OCI-LY3 (cell line): ENCODE measurements around the gene AUTS2.

Source experiments
- H2AFZ ChIP-seq: fragments of 200-600, 300-600 bp; shearing (Covaris generic); 2 replicates; pipeline ENCODE4 v1.6.0; 2014; ENCODE audit warnings: antibody characterized with exemption, low read depth, low read length
- H3K27ac ChIP-seq: fragments of 200-600, 300-600 bp; sonication (generic); 2 replicates; pipeline ENCODE4 v1.5.1; 2014; ENCODE audit warnings: mild to moderate bottlenecking, low read length, moderate library complexity, mixed read lengths
- H3K27me3 ChIP-seq: fragments of 200-600, 300-600 bp; sonication (generic); 2 replicates; pipeline ENCODE4 v1.6.1; 2014; ENCODE audit warnings: low read depth, low read length, mixed read lengths
- H3K36me3 ChIP-seq: fragments of 200-600, 300-600 bp; sonication (generic); replicated peaks from 2 replicates; pipeline ENCODE3; 2014; ENCODE audit warnings: low read depth, low read length, mixed read lengths
- H3K4me1 ChIP-seq: fragments of 300-600, 200-600 bp; sonication (generic); 2 replicates; pipeline ENCODE4 v1.6.1; 2014; ENCODE audit warnings: low read length, mixed read lengths
- H3K4me2 ChIP-seq: fragments of 200-600, 300-600 bp; sonication (generic); 2 replicates; pipeline ENCODE4 v1.6.1; 2014; ENCODE audit warnings: low read length, mixed read lengths
- H3K4me3 ChIP-seq: fragments of 300-600, 200-600 bp; sonication (generic); 2 replicates; pipeline ENCODE4 v1.5.1; 2014; ENCODE audit warnings: antibody characterized with exemption, mild to moderate bottlenecking, low read length, moderate library complexity
- H3K79me2 ChIP-seq: fragments of 300-600, 200-600 bp; shearing (Covaris generic); 2 replicates; pipeline ENCODE4 v1.6.1; 2014; ENCODE audit warnings: mild to moderate bottlenecking, low read length, mixed read lengths
- H3K9ac ChIP-seq: fragments of 300-600, 200-600 bp; shearing (Covaris generic); 2 replicates; pipeline ENCODE4 v1.6.0; 2014; ENCODE audit warnings: mild to moderate bottlenecking, low read length, moderate library complexity
- H3K9me3 ChIP-seq: fragments of 200-600, 300-600 bp; shearing (Covaris generic); 2 replicates; pipeline ENCODE4 v1.6.1; 2014; ENCODE audit warnings: low read length, mixed read lengths; ENCODE audit not compliant: insufficient read depth
- H4K20me1 ChIP-seq: fragments of 200-600, 300-600 bp; sonication (generic); 2 replicates; pipeline ENCODE4 v1.6.1; 2016; ENCODE audit warnings: low read length, mixed read lengths; ENCODE audit not compliant: insufficient read depth
- CTCF ChIP-seq: fragments of 200-600, 300-600 bp; sonication (generic); IDR thresholded peaks from 2 replicates; pipeline ENCODE4 v1.5.1; 2014; ENCODE audit warnings: antibody characterized with exemption, low read length, low read depth
- EZH2phosphoT487 ChIP-seq: fragments of 200-600 bp; shearing (Covaris generic); IDR thresholded peaks from 2 replicates; pipeline ENCODE4 v1.6.1; 2018; ENCODE audit warnings: antibody characterized with exemption, mixed run types, low read depth

Gene AUTS2

GRCh38 chr7:70285854-70286253 is 687.6 kb downstream of the AUTS2 start:
- no peaks in the 10 kb centered on the region for H3K27me3 ChIP-seq
- H3K4me2 ChIP-seq: no peak overlapping the region
- no peaks in the 10 kb centered on the region for H4K20me1 ChIP-seq
- no peak overlapping the region for H3K9ac ChIP-seq
- H3K4me3 ChIP-seq: no peak overlapping the region
- H3K4me1 ChIP-seq: no peaks in the 10 kb centered on the region
- TF ChIP-seq EZH2phosphoT487 (no peak), CTCF (no peak)
- H3K27ac ChIP-seq: no peak overlapping the region
- no peaks in the 10 kb centered on the region for H3K9me3 ChIP-seq
- no peaks in the 10 kb centered on the region for H3K79me2 ChIP-seq
- no peaks in the 10 kb centered on the region for H3K36me3 ChIP-seq
- H2AFZ ChIP-seq: no peak overlapping the region

DNA sequence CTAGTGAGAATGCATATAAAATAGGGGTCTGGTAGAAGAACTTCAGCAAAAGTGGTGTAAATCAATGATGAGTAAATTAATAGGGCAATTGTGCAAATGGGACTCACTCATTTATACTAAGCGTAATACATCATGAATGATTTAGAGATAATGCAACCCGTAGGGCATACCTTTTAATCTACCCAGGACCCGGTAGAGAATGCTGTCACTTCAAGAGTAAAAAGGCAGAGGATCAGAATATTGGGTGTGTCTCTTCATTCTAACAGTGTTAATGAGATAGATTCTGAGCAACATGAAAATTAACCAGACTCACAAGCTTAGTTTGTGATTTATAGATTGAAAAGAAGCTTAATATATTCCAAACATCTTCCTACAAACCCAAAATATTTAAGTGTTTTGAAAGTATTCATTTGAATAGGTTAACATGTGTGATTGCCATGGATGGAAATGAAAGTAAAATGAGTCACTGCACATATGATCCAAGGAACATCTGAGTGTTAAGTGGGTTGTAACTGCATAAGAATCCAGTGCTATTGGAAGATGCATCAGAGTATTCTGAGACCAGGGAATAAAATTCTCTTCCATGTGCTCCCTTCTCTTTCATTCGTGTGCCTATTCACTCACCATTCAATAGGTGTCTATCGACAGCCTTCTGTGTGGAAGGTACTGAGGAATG is 690.6 kb downstream of the AUTS2 start:
- no peak overlapping the region for H3K9ac ChIP-seq
- no peaks in the 10 kb centered on the region for H3K4me1 ChIP-seq
- H3K9me3 ChIP-seq: no peaks in the 10 kb centered on the region
- H3K27me3 ChIP-seq: no peaks in the 10 kb centered on the region
- TF ChIP-seq EZH2phosphoT487: no peak
- no peak for TF ChIP-seq CTCF
- no peaks in the 10 kb centered on the region for H3K36me3 ChIP-seq
- H3K4me2 ChIP-seq: no peak overlapping the region
- no peaks in the 10 kb centered on the region for H4K20me1 ChIP-seq
- H3K4me3 ChIP-seq: no peak overlapping the region
- no peak overlapping the region for H3K27ac ChIP-seq
- no peaks in the 10 kb centered on the region for H3K79me2 ChIP-seq
- H2AFZ ChIP-seq: no peak overlapping the region

DNA sequence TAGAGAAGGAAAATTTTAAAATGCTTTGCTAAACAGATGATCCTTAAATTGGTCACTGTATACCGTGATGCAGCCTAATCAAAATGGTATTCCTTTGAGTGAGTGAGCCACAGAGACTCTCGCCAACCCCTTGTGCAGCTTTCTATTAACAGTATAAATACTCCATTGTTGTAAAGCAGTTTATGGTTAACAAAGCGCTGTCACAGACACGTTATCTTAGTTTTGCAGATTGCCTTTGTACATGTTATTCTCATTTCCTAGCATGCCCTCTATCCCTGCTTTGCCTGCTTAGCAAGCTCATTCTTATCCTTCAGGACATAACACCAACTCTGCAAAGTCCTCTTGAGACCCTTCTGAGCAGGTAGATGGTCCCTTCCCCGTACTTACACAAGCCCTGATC is 694.4 kb downstream of the AUTS2 start:
- Histone ChIP-seq H4K20me1 (no peaks in the 10 kb centered on the region), H3K4me3 (no peak overlapping the region), H3K27ac (no peak overlapping the region), H3K4me1 (no peaks in the 10 kb centered on the region), H3K79me2 (no peaks in the 10 kb centered on the region), H3K9me3 (no peaks in the 10 kb centered on the region), H3K4me2 (no peak overlapping the region), H3K36me3 (no peaks in the 10 kb centered on the region), H3K9ac (no peak overlapping the region), H3K27me3 (no peaks in the 10 kb centered on the region), H2AFZ (no peak overlapping the region)
- TF ChIP-seq CTCF: no peak
- TF ChIP-seq EZH2phosphoT487: no peak

DNA sequence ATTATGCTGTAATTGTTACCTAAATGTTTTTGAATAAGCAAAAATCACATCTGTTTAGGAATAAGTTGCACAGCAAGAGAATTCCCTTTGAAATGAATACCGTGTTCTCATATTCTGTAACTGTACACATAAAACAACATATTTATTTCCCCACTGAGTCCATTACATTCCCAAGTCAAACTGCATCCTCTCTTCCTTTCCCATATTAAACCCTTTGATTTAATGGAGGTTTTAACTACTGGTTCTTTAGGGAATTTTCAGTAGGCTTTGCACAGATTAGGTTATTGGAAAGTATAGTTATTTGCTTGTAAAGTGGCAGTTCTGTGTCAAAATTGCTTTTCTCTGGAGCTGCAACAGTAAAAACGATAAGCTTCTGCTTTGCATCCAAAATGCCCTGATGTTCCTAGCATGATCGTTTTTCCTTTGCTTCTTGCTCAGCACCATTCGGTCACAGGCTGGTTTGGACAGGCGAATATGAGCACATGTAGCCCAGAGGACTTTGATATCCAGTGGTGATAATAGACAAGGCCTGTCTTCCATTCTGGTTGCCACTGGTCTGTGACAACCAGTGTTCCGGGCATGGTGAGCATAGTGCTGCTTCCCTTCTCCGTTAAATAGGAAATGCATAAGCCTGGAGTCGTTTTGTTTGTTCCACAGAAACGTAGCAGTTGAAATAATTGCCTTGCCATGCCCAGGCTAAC is 696.1 kb downstream of the AUTS2 start:
- H3K9me3 ChIP-seq: no peaks in the 10 kb centered on the region
- no peak overlapping the region for H2AFZ ChIP-seq
- H3K79me2 ChIP-seq: no peaks in the 10 kb centered on the region
- no peaks in the 10 kb centered on the region for H3K27me3 ChIP-seq
- no peaks in the 10 kb centered on the region for H3K36me3 ChIP-seq
- H3K4me3 ChIP-seq: no peak overlapping the region
- no peak overlapping the region for H3K9ac ChIP-seq
- no peak overlapping the region for H3K27ac ChIP-seq
- no peaks in the 10 kb centered on the region for H3K4me1 ChIP-seq
- H3K4me2 ChIP-seq: no peak overlapping the region
- H4K20me1 ChIP-seq: no peaks in the 10 kb centered on the region
- TF ChIP-seq EZH2phosphoT487 (no peak), CTCF (no peak)
